Measurements from ENCODE around the gene GRIK3.
A peak's percentile ranks its signal among the peaks of the same experiment; 100 is the strongest.

The GRIK3 gene

DNA sequence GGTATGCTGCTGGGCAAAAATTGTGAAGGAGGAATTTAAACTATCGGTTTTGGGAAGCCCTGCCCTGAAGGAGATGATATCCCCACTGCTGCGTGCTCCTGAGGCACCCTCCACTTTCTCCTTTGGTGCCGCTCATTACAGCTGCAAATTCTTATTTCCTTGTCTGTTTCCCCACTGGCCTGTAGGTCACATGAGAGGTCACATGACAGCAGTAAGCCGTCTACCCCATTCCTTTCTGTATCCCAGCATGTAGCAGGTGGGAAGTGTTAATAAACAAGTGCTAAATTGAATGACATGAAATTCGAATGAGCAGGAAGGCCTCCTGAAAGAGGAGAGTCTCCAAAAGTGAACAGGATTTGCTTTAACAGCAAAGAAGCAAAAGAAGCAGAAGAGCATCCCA, 58.7 kb downstream of the GRIK3 start:
- DNase-seq: no peak

DNA sequence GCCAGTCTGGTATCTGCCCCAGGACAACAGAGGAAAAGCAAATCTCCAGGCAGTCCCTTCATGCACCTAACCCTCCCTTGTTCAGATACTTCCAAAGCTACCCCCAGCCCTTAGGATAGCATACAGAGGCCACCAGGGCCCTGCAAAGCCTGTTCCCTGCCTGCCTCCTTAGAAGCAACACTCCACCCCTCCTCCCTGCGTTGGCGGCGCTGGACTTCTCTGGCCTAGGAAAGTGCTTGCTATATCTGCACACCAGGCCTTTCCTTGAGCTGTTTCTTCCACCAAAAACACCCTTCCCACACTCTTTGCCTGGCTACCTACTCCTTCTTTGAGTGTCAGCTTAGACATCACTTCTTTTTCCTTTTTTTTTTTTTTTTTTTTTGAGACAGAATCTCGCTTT, 61.3 kb downstream of the GRIK3 start:
- no peak for DNase-seq

DNA sequence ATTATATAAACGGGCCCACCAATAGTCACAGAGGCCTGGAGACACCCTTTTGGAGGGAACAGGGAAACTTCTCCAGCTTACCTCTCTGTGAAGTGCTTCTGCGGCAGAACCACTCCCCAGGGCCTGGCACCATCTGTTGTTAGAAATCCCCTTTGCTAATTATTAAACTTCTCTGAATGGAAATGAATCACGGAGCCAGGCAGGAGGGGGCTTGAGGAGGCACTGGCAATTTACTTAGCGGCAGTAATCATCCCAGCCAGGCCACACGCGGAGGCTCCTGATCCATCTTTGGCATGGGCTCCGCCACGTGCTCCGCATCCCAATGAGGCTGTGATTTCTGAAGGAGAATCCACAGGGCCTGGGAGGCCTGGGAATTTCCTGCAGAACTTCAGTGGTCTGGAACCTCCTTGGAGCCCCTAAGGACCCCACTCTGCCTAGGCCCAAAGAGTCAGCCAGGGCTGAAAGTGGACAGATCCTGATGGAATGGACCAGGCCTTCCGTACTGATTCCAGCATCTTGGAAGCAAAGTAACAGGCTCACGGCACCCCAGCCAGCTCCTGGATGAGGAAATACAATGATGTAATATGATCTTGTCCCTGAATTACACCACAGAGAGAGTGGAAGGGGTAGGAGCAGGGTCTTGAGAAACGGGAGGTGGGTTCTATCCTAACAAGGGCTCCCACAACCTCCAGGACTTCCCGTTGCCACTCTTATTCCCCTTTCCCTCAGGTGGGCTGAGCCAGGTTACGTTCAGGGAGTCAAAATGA, 62.3 kb downstream of the GRIK3 start:
- no peak for DNase-seq

DNA sequence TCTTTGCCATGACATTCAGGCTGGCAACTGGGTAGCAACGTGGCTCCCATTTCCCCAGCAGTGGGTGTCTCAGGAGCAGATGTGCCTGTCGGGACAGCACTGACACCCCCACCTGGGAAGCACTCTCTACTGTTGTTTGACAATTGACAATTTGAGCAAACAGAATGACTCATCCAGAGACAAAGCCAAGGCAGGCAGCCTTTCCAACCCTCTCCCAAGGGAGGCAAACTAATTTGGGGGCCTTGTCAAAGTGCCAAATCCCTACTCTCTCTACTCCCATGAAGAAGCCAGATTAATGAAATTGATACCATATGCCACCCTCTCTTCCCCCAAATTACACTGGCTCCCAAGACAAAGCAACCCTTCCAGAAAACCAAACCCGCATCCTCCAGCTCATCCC, 65.6 kb downstream of the GRIK3 start:
- DNase-seq: no peak

DNA sequence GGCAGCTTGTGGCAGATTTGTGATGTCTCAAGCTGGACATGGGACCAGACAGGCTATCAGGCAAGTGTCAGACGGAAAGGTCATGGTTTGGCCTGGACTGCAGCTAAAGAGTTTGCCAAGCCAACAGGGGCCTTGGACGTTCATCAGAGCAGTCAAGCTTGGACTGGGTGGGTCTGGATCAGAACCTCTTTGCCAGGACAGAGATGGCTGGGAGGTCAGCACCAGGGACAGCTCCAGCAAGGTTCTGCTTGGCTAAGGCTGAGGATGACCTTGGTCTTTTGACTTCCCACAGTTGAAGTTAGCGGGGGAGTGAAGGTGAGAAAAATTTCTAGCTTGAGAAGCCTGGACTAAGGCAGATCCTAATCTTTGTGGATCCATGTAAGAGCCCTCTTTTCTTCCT, 68.1 kb downstream of the GRIK3 start:
- DNase-seq: peak in 1 of 2 experiments; percentile 4

DNA sequence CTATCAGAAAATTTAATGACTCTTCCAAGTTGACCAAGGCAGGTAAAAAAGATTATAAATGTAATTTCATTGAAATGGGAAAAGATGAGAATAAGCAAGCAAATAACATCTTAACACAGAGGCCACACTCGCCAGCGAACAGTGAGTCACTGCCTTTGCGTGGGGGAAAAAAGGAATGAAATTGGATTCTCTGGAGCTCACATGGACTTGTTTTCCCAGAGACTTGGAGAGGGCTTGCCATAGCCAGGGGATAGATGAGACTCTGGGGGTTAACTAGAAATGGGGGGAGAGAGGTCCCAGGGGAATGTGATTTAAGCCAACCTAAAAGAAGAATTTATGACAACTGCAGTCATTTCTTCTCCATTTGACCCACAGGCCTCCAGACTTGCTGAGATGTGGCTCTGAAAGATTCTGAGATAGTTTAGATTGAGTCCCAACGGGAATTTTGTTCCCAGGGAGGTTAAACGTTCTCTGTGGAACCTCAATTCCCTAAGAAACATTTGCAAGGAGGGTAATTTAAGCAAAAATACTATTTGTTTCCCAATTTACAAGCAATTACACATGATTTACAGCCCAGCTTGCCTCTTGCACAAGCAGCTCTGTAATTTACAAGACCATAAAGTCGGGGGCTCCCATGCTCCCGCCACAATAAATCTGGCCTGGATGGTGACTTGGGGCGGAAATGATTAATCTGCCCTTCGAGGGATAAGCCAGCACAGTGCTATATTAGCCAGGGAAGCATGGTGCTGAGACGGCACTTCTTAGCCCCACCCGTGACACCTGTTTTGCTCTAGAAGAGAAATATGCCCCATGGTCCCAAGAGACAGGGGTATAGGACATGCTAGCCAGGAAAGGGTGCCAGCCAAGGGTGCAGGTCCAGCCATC, 68.8 kb downstream of the GRIK3 start:
- no peak for DNase-seq

DNA sequence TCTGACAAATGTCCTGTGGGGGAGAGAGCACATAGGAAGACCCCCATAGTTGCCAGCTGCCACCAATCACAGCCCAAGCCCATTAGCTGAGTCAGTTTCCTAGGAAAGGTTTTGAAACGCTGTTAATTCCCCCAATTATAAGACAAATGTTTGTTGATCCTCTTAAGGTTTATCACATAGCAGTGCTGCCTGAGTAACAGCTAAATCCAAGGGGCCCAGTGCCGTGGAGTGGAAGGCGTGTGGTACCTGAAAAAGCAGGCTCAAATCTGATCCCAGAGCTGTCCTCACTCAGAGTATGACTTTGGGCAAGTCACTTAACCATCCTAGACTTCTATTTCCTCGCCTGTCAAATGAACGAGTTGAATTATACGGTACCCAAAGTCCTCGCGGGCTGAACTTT, 69.5 kb downstream of the GRIK3 start:
- DNase-seq: no peak

DNA sequence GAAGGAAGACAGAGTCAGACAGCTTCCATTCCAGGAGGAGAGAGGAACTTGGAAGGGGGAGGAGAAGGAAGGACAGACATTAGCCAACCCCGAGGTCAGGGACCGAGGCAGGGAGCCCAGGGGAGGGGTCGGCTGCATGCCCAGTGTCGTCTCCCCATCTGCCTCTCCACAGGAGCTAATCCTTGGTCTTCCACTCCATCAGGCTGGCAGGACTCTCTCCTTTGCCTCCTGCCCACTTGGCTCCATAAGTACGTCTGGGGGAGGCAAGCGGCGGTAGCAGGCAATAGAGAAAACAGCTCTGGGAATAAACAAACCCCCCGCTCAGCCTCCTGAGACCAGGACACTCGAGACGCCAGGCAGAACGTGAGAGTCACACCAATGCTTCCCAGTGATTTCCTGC, 71.3 kb downstream of the GRIK3 start:
- DNase-seq: no peak

DNA sequence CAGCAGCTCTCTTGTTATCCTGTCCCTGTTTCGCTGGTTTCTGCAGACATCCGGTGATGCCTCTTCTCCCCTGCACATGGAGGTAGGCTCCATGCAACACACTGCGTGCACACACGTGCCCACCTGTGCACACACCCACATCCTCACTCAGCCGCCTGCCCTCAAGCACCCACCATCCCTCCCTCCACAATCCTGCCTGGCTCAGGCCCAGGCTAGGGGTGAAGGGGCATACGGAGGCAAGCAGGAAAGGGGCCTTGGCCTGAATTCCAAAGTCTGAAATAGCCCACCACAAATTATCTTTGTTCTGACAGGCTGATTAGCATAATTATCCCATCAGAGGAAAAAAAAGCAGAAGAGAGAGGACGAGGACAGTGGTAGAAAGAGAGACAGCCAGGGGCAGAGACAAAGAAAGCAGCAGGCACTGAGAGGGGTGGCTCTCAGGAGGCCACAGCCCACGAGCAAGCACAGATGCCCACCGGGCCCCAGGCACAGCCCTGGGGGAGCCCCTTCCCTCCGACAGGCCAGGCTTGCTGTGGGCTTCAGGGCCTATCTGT, 73.2 kb downstream of the GRIK3 start:
- no peak for DNase-seq

DNA sequence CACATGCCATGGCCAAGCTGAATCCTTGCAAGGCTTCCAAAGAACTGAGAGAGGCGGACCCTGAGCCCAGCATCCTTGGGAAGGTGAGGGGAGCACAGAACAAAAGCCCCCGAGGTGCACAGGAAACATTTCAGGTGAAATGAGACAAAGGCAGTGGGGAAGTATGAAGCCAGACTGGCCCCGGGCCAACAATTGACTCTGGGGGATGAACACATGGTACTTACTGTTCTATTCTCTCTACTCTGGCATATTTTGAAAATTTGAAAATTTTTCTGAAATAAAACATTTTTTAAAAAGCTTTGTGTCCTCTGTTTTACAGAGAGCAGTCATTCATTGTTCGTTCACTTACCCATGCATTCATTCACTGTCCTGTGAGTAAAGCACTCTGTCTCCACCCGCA, 77.7 kb downstream of the GRIK3 start:
- no peak for DNase-seq

DNA sequence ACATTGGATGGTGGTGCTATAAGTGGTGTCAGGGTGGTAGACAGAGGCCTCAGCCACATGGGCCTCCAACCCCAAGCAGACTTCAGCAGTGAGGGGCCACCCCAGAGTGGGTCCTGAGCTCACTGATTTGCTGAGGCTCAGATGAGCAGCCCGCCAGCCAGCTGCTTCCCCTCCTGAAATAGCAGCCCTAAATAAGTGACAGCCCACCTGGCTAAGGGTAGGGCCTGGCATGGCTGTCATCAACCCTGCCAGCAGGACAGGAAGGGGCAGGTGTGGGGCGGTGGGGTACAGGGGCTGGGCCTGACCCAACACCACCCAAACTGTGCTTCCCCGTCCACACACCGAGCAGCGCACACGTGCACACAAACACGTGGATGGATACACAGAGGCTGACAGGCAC, 79.3 kb downstream of the GRIK3 start:
- DNase-seq: no peak

DNA sequence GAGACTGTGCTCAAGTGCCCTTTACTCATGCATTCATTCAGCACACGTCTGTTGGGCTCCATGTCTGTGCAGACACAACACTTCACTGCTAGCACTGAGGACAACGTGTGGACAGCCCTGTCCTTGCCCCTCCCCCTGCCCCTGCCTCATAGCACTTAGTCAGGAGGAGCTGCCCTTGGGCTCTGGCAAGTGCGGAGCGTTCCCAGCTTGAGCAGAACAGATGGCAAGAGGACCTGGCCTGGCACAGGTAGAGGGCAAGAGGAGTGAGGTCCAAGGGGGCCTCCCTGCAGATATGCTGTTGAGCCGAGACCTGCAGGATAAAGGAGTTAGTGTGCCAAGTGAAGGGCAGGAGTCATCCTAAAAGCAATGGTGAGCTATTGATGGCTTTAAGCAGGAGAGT, 81.3 kb downstream of the GRIK3 start:
- DNase-seq: no peak

DNA sequence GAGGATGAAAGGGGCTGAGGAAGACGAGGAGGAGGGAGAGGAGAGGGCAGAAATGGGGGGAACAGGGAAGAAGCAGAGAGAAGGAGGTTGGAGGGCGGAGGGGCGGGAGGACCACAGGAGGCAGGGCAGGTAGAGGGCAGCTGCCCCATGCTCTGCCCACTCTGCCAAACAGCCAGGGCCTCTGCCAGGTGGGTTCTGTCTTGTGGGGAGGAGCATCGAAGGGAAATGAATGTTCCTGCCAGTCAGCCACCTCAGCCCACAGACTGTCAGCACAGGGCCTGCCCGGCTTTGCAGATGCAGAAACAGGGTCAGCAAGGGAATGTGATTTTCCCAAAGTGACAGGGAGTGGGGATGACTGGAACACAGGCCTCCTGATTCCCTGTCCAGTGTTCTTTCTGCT, 82.6 kb downstream of the GRIK3 start:
- no peak for DNase-seq

DNA sequence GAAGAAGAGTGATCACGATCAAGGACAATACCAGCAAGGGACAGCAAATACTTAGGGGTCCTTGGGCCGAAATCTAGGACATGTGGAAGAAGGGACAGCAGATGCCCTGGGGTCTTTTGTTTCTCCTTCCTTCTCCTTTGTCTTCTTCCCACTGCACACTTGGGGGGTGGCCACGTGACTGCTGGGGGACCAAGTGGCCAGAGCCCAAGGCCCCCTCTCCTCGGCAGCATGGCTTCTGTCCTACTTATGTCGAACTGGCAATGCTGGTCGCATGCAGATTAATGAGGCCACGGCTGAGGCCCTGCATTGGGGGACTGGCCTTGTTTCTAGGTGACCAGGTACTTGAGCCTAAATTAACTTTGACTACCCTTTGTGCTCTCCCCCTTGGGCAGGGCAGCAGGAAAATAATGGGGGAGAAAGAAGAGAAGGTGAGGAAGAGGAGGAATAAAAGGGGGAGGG, 83.0 kb downstream of the GRIK3 start:
- no peak for DNase-seq

DNA sequence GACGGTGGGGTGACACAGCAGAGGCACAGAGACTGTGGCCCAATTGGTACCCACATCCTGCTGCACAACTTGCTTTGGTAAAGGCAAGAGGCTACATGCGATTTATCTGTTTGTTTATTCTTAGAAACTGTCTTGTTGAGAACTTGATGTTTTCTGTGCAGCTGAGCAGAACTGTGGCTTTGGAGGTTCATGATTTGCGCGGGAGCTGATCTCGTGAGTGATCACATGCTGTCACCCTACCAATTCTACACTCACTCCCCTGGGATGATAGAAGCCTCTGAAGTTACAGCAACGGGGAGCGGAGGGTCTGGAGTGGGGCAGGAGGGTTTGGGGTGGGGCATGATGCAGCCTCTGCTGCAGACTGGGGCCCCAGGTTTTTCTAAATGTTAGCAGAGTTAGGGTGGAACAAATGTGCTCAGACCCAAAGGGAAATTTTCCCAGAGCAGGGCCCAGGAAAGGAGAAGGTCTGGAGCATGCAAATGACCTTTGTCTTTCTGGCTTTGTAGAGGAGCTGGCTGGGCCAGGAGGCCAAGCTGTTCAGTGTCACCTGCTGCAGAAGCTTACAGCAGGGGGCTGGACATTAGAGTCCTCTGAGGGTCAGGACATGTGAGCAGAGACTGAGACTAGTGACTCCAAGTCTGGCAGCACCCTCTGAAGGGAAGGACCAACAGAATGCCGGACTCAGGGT, 83.6 kb downstream of the GRIK3 start:
- no peak for DNase-seq

DNA sequence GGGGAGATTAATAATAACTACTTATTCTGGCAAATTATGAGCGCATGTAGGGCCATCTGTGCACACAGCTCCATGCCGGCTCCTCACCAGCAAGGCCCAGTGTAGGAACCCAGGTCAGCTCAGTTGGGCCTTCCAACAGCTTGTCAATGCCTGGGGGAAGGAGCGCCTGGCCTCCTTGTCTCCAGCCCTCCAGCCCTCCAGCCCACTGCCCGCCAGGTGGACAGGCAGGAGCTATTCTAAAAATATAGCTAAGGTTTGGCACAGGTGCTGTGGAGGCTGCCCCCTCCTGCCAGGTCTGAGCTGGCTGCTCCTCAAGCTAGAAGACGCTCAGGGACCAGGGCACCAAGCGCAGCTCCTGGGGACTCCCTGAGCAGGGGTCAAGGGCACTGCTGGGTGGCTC, 85.7 kb downstream of the GRIK3 start:
- no peak for DNase-seq

DNA sequence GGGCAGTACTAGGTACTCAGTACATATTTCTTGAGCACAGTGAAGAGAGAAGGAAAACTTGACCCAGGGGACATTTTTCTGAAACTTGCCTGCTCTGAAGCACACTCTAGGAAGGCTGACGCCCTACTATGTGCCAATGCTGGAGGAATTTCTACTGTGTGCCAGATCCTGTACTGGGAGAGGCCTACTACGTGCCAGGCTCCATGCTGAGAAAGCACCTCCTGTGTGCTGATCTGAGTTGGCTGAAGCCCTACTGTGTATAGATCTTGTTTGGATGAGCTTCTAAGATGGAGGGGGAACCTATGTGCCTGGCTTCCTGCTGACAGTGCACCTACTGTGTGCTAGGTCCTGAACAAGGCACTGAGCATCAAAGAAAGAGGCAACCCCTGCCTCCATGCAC, 86.2 kb downstream of the GRIK3 start:
- no peak for DNase-seq

DNA sequence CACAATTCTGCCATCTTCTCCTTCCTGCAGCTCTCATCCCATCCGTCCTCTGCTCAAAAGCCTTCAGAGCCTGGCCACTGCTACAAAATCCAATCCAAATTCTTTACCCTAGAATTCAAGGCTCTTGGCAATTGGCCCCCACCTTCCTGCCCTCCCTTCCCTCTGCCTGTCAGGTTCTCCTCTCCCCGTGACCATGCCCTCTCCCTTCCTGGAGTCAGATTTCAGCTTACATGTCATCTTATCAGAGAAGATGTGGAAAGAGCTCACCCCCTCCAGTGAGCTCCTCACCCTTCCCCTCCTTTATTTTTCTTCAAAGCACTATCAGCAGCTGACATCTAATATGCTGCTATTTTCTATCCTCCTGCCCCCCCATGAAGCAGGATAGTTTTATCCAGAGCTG, 86.9 kb downstream of the GRIK3 start:
- no peak for DNase-seq

DNA sequence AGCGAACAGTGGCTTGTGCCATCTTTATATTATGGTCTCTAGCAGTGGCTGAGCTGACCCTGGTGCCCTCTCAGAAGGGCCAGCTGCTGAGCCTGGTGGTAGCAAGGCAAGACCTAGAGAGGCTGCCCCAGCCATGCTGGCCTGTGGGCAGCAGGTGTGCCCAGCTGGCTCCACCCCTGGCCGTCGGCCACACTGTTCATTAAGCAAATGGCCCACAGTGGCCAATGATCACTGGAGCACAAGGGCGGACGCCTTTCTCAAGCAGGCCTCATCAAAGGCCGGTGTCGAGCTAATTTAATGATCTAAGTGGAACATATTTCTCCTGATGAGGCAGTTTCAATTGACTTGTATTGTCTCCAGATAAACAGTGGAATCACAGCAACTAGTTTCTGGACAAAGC, 89.4 kb downstream of the GRIK3 start:
- DNase-seq: no peak

DNA sequence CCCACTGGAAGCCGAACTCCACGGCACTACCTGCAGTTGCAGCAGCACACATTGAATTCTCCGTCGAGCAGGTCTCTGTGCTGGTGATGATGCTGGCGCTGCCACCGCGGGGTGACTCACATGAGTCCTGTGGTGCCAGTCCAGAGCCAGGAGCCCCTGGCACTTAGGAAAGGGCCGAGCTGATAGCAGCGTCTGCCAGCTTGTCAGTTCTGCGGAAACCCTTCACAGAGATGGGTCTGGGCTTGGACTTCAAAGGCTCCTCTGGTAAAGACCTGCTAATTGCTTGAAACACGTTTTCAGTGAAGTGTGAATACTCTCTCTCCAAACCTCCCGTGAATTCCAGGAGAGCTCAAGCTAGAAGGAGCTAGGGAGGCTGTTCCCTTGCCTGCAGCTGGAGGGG, 92.2 kb downstream of the GRIK3 start:
- DNase-seq: no peak

DNA sequence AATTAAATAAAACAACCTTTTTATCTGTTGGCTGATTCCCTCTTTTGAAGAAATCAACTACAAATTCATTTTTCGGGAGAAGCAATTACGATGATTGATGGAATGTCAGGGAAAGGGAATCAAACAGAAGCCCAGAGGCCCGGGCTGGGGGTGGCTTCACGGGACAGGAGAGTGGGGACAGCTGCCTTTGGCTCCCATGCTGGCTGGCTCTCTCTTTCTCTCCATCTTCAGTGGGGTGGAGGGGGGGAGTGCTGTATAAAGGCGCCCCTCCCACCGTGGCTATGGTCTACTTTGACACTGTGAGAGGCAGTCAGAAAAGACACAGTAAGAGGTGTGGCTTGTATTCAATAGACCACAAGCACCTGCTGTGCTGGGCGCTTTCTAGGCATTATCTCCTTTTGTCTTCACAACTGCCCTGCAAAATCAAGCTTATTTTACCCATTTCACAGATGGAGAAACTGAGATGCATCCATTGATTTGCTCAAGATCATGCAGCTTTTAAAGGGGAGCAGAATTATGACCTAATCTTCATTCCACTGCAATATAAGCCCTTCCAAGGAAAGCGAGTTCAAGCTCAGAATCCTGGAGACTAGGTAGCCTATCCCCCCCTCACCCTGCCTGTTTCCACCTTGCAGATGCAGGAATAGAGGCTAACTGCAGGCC, 92.9 kb downstream of the GRIK3 start:
- no peak for DNase-seq

DNA sequence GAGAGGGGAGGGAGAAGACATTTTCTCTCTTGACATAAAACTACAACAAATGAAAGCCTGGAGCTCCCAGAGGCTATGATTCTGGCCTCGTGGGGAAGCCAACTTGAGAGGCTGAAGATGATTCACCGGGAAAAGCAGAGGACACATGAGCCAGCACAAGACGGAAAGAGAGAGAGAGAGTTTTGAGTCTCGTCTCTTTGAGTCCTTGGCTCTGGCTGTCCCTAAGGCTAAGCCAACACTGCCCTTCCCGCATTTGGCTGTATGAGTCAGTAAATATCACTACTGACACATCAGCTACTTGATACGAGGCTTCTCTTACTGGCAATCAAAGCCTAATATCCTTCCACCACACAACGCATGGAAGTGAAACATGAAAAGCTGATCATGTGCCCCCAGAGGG, 95.5 kb downstream of the GRIK3 start:
- DNase-seq: no peak

DNA sequence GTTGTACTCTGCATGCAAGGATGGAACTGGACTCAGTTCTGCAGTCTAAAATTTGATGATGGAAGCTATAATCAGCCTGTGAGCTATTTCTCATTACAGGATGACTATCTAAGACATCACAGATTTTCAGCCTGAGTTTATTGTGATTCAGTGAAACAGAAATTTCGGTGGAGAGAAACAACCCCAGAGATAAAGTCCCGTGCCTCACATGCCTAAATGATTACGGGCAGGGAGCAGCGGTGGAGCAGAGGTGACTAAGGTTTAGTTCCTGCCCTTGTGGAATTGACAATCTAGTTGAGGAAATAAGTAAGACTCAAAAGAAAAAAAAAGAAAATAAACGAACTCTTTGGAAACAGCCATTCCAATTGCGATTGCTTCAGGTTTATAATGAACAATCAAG, 96.9 kb downstream of the GRIK3 start:
- no peak for DNase-seq
